Thoracic aorta (tissue), 2 donors: ENCODE data around the gene TRMO. TPM values are rescaled to one million over a fixed set of nuclear protein-coding genes. Genes with fewer than 3 reads are reported as not detected.
A peak's percentile ranks its signal among the peaks of the same experiment; 100 is the strongest.

Experiments
- ATAC-seq: fragments of 150-250 bp; one replicate; pipeline ENCODE4 v1.8.0; 2017; ENCODE audit warnings: low read depth; ENCODE audit not compliant: insufficient number of reproducible peaks, low FRiP score
- DNase-seq: peaks from one replicate; pipeline ENCODE4 v3.0.0-alpha.2; 2020; ENCODE audit warnings: low spot score
- H3K27ac ChIP-seq, 2 donors: fragments of 200-600 bp; sonication (generic); 1 replicate in 1 of 2; 2 replicates in 1 of 2; pipeline ENCODE4 v1.5.1; 2016; ENCODE audit warnings: mild to moderate bottlenecking in 2 of 2, moderate library complexity in 2 of 2
- H3K27me3 ChIP-seq: fragments of 200-600 bp; sonication (generic); replicated peaks from 2 replicates; pipeline ENCODE4 v1.6.0; 2016; ENCODE audit warnings: mild to moderate bottlenecking; ENCODE audit not compliant: insufficient read depth
- H3K36me3 ChIP-seq: fragments of 200-600 bp; sonication (generic); one replicate; pipeline ENCODE4 v1.5.1; 2016
- H3K4me1 ChIP-seq, 2 donors: fragments of 200-600 bp; sonication (generic); 1 replicate in 1 of 2; 2 replicates in 1 of 2; pipeline versions ENCODE4 v1.5.1 to v1.6.0; 2016; ENCODE audit warnings: low read depth in 2 of 2, mild to moderate bottlenecking in 1 of 2; ENCODE audit not compliant: control insufficient read depth in 1 of 2
- H3K4me3 ChIP-seq: fragments of 200-600 bp; sonication (generic); 2 replicates; pipeline ENCODE4 v1.5.1; 2016; ENCODE audit warnings: mild to moderate bottlenecking
- H3K9me3 ChIP-seq: fragments of 200-600 bp; sonication (generic); 2 replicates; pipeline ENCODE4 v1.5.1; 2016
- total RNA-seq, 2 donors: library from RNA; depleted of rRNA; stranded (reverse); fragments of >200 nt; gene quantifications; one replicate each; pipeline versions ENCODE4 v1.1.0 to v1.2.3, GENCODE V29; 2016
- TF ChIP-seq, protein P1 (sequence below): fragments of 200-600 bp; sonication (generic); IDR thresholded peaks from one replicate; pipeline ENCODE4 v1.5.1; 2019; ENCODE audit warnings: antibody characterized with exemption

TRMO gene
- total RNA-seq, 2 donors from 2014 or later, result 22.2 to 28.6 TPM

DNA sequence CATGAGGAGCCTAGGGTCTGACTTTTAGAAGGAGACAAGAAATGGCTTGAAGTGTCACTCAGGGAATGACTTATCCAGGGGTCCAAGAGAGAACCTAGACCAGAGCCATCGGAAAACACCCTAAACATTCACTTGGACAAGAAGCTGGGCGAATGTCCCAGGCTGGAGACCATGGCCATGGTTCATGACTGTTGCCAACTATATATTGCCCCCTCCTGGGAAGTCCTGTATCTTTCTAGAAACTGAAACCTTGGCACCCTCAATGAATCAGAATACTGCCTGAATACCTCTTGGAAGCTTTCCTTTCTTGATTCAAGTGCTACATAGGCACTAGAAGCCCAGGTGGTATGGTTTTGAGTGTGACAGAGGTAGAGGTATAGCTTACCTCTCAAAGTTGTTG lies 29.9 kb downstream of the TRMO start:
- Histone ChIP-seq H3K27me3 (no peaks in the 10 kb centered on the region), H3K4me3 (no peak overlapping the region), H3K27ac (no peak overlapping the region), H3K4me1 (no peaks in the 10 kb centered on the region), H3K36me3 (no peaks in the 10 kb centered on the region), H3K9me3 (no peaks in the 10 kb centered on the region)
- ATAC-seq (no peak), DNase-seq (no peak)
- TF ChIP-seq, protein P1, sequence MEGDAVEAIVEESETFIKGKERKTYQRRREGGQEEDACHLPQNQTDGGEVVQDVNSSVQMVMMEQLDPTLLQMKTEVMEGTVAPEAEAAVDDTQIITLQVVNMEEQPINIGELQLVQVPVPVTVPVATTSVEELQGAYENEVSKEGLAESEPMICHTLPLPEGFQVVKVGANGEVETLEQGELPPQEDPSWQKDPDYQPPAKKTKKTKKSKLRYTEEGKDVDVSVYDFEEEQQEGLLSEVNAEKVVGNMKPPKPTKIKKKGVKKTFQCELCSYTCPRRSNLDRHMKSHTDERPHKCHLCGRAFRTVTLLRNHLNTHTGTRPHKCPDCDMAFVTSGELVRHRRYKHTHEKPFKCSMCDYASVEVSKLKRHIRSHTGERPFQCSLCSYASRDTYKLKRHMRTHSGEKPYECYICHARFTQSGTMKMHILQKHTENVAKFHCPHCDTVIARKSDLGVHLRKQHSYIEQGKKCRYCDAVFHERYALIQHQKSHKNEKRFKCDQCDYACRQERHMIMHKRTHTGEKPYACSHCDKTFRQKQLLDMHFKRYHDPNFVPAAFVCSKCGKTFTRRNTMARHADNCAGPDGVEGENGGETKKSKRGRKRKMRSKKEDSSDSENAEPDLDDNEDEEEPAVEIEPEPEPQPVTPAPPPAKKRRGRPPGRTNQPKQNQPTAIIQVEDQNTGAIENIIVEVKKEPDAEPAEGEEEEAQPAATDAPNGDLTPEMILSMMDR, result no peak

DNA sequence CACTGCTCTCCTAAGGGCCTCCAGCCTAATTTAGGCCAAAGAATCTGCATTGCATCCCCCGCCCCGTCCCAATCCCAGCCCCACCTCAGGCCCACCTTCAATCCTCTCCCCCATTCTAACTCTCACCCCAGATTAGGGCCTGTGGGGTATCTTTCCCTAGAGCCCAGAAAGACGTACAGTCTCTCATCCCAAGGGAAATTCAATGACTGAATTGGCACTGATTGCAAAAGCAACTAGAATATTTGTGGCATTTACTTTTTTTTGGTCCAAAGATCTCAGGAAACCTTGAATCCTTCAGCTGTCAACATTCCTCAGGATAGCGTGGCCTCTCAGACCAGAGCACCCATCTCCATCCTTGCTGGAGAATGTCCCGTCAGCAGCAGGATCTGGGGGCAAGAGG lies 30.6 kb downstream of the TRMO start:
- no peak overlapping the region for H3K4me3 ChIP-seq
- no peaks in the 10 kb centered on the region for H3K36me3 ChIP-seq
- H3K9me3 ChIP-seq, result no peaks in the 10 kb centered on the region
- H3K27ac ChIP-seq, result no peak overlapping the region
- H3K27me3 ChIP-seq, result no peaks in the 10 kb centered on the region
- ATAC-seq, result no peak
- no peak for DNase-seq
- TF ChIP-seq, protein P1, result no peak
- no peaks in the 10 kb centered on the region for H3K4me1 ChIP-seq

- H3K4me3 ChIP-seq, result no peak overlapping the region
- no peaks in the 10 kb centered on the region for H3K4me1 ChIP-seq
- TF ChIP-seq, protein P1, result peak; percentile 22
- no peaks in the 10 kb centered on the region for H3K9me3 ChIP-seq
- DNase-seq (no peak), ATAC-seq (no peak)
- no peak overlapping the region for H3K27ac ChIP-seq
- no peaks in the 10 kb centered on the region for H3K36me3 ChIP-seq
- no peaks in the 10 kb centered on the region for H3K27me3 ChIP-seq
Measured at GRCh38 chr9:97889941-97890887, 32.1 kb downstream of the TRMO start.

GRCh38 chr9:97880336-97880735 lies 42.0 kb downstream of the TRMO start:
- TF ChIP-seq, protein P1, result no peak
- H3K27ac ChIP-seq, result no peak overlapping the region
- no peaks in the 10 kb centered on the region for H3K36me3 ChIP-seq
- no peaks in the 10 kb centered on the region for H3K9me3 ChIP-seq
- DNase-seq (no peak), ATAC-seq (no peak)
- no peaks in the 10 kb centered on the region for H3K27me3 ChIP-seq
- H3K4me3 ChIP-seq, result no peak overlapping the region
- no peaks in the 10 kb centered on the region for H3K4me1 ChIP-seq

DNA sequence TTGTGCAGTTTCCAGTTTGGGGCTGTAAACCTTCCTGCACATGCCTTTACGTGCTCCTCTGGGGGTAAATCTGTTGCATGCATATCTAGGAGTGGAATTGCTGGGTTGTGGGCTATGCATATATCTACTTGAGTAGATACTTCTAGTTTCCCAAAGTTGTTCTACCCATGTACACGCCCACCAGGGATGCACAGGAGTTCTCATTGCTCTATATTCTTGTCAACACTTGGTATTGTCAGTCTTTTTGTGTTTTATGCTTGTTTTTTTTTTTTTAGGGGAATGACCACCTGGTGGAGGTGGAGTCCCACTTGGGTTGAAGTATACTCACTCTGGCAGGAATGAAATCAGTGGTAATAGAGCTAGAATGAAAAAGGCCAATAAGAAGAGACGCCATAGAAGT lies 46.2 kb downstream of the TRMO start:
- Histone ChIP-seq H3K27ac (no peak overlapping the region), H3K36me3 (no peaks in the 10 kb centered on the region), H3K27me3 (no peaks in the 10 kb centered on the region), H3K4me3 (no peak overlapping the region), H3K9me3 (no peaks in the 10 kb centered on the region), H3K4me1 (no peaks in the 10 kb centered on the region)
- ATAC-seq (no peak), DNase-seq (no peak)
- TF ChIP-seq, protein P1, result no peak
